Loucy (cell line): ENCODE results near the gene TVP23A.
A peak's percentile ranks its signal among the peaks of the same experiment; 100 is the strongest.

Experiments
- H2AFZ ChIP-seq: fragments of 200-600 bp; sonication (generic); 2 replicates; pipeline ENCODE4 v1.6.0; 2016; ENCODE audit warnings: antibody characterized with exemption, mild to moderate bottlenecking, low read length, moderate library complexity
- H3F3A ChIP-seq: fragments of 200-600 bp; 2 replicates; pipeline ENCODE4 v1.6.0; 2016; ENCODE audit warnings: antibody characterized with exemption, low read depth, mild to moderate bottlenecking
- H3K27me3 ChIP-seq: fragments of 200-600 bp; sonication (generic); 2 replicates; pipeline ENCODE4 v1.6.1; 2014; ENCODE audit warnings: low read length, mild to moderate bottlenecking; ENCODE audit not compliant: insufficient read depth, poor library complexity, severe bottlenecking
- H3K36me3 ChIP-seq: fragments of 200-600 bp; sonication (generic); 2 replicates; pipeline ENCODE4 v1.6.1; 2016; ENCODE audit warnings: low read length; ENCODE audit not compliant: insufficient read depth
- H3K4me1 ChIP-seq: fragments of 200-600 bp; sonication (generic); 2 replicates; pipeline ENCODE4 v1.5.1; 2014; ENCODE audit warnings: low read length, mild to moderate bottlenecking; ENCODE audit not compliant: insufficient read depth, poor library complexity, severe bottlenecking
- H3K4me2 ChIP-seq: fragments of 200-600 bp; sonication (generic); 2 replicates; pipeline ENCODE4 v1.6.0; 2014; ENCODE audit warnings: antibody characterized with exemption, low read length, low read depth, mild to moderate bottlenecking; ENCODE audit not compliant: poor library complexity, severe bottlenecking
- H3K4me3 ChIP-seq: fragments of 200-600 bp; sonication (generic); 2 replicates; pipeline ENCODE4 v1.5.1; 2014; ENCODE audit warnings: low read length, mild to moderate bottlenecking, mixed read lengths; ENCODE audit not compliant: poor library complexity, severe bottlenecking
- H3K79me2 ChIP-seq: fragments of 200-600 bp; sonication (generic); 2 replicates; pipeline ENCODE4 v1.6.1; 2014; ENCODE audit warnings: low read length; ENCODE audit not compliant: insufficient read depth
- H3K9ac ChIP-seq: fragments of 200-600 bp; sonication (generic); 2 replicates; pipeline ENCODE4 v1.6.0; 2014; ENCODE audit warnings: mild to moderate bottlenecking, low read depth, low read length, moderate library complexity; ENCODE audit not compliant: poor library complexity, severe bottlenecking
- H3K9me2 ChIP-seq: fragments of 200-600 bp; sonication (generic); replicated peaks from 2 replicates; pipeline ENCODE4 v1.6.1; 2016; ENCODE audit warnings: low read depth, low read length, mixed read lengths
- H3K9me3 ChIP-seq: fragments of 200-600 bp; sonication (generic); 2 replicates; pipeline ENCODE4 v1.6.1; 2014; ENCODE audit warnings: mild to moderate bottlenecking, antibody characterized with exemption, low read length, low read depth; ENCODE audit not compliant: insufficient read depth
- H4K20me1 ChIP-seq: fragments of 200-600 bp; sonication (generic); 2 replicates; pipeline ENCODE4 v1.6.0; 2014; ENCODE audit warnings: antibody characterized with exemption, low read length, mild to moderate bottlenecking; ENCODE audit not compliant: insufficient read depth, poor library complexity, severe bottlenecking
- EZH2phosphoT487 ChIP-seq: fragments of 200-600 bp; IDR thresholded peaks from 2 replicates; pipeline ENCODE4 v1.6.1; 2018; ENCODE audit warnings: antibody characterized with exemption, mild to moderate bottlenecking, moderate library complexity, borderline replicate concordance
- TF ChIP-seq, protein P1 (sequence below): fragments of 200-600 bp; sonication (generic); conservative IDR thresholded peaks from 2 replicates; pipeline ENCODE4 v1.5.1; 2014; ENCODE audit warnings: mild to moderate bottlenecking, antibody characterized with exemption, low read length

TVP23A gene

DNA sequence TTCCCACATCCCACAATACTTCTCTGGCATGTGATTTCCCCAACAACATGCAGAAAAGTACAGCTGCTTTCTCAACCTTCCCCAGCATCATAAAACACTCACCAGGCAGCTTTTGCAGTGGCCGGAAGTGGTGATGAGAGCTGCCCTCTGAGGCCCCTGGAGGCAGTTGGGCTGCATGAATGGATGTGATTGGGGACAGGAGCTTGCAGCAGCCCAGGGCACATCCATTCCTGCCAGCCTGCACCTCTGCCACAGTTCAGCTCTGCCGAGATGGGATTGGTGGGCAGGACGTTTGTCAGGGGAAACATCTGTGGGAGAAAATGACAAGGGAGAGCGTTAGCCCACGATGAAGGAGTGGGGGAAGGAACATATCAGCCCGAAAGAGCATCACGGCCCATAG is 55.1 kb downstream of the TVP23A start:
- Histone ChIP-seq H3K27me3 (no peaks in the 10 kb centered on the region), H3K9me2 (no peaks in the 10 kb centered on the region), H3K79me2 (no peaks in the 10 kb centered on the region), H2AFZ (no peak overlapping the region), H3K4me3 (peak overlapping the region; percentile 38), H3K36me3 (no peaks in the 10 kb centered on the region), H4K20me1 (no peaks in the 10 kb centered on the region), H3K4me1 (peaks cover 27% of the 10 kb centered on the region), H3K4me2 (peak overlapping the region; percentile 64), H3F3A (no peaks in the 10 kb centered on the region), H3K9ac (peak overlapping the region; percentile 73), H3K9me3 (no peaks in the 10 kb centered on the region)
- TF ChIP-seq, protein P1, sequence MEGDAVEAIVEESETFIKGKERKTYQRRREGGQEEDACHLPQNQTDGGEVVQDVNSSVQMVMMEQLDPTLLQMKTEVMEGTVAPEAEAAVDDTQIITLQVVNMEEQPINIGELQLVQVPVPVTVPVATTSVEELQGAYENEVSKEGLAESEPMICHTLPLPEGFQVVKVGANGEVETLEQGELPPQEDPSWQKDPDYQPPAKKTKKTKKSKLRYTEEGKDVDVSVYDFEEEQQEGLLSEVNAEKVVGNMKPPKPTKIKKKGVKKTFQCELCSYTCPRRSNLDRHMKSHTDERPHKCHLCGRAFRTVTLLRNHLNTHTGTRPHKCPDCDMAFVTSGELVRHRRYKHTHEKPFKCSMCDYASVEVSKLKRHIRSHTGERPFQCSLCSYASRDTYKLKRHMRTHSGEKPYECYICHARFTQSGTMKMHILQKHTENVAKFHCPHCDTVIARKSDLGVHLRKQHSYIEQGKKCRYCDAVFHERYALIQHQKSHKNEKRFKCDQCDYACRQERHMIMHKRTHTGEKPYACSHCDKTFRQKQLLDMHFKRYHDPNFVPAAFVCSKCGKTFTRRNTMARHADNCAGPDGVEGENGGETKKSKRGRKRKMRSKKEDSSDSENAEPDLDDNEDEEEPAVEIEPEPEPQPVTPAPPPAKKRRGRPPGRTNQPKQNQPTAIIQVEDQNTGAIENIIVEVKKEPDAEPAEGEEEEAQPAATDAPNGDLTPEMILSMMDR: no peak
- TF ChIP-seq EZH2phosphoT487: no peak

DNA sequence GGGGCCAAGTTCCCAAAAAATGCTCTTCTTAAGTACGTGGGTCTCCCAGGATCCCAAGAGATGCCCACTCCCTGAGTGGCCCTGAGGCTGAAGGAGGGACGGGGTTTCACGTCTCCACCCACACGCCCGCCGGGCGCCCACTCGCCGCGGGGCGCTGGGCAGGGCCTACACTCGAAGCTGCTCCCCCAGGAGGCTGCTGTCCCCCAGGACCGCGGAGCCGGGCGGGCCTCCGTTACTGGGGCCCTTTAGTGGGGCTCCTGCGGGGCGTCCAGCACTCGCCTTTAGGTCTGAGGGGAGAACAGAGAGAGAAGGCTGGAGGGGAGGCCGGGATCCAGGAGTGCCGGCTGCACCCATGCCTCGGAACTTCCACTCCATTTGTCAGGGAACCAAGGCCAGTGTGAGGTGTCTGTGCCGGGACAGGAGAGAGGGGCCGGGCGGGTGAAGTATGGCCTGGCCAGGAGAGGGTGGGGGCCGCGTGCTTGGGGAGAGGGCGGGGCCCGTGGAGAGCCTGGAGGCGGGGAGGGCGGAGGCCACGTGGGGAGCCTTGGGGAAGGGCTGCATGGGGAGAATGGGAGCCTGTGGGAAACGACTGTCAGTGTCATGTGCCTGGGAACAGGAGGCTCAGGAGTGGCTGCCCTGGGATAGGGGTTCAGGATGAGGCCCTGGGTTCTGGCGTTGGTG is 56.1 kb downstream of the TVP23A start:
- H3K4me1 ChIP-seq: peaks cover 27% of the 10 kb centered on the region
- H3K4me3 ChIP-seq: no peak overlapping the region
- no peaks in the 10 kb centered on the region for H4K20me1 ChIP-seq
- H3K79me2 ChIP-seq: no peaks in the 10 kb centered on the region
- H3K9ac ChIP-seq: peak overlapping the region; percentile 73
- no peaks in the 10 kb centered on the region for H3K9me3 ChIP-seq
- H3K9me2 ChIP-seq: no peaks in the 10 kb centered on the region
- H3K4me2 ChIP-seq: peak overlapping the region; percentile 64
- H3K36me3 ChIP-seq: no peaks in the 10 kb centered on the region
- TF ChIP-seq, protein P1: no peak
- TF ChIP-seq EZH2phosphoT487: no peak
- H3F3A ChIP-seq: no peaks in the 10 kb centered on the region
- no peaks in the 10 kb centered on the region for H3K27me3 ChIP-seq
- H2AFZ ChIP-seq: no peak overlapping the region

GRCh38 chr16:10761373-10761772 is 57.2 kb downstream of the TVP23A start:
- no peak for TF ChIP-seq EZH2phosphoT487
- TF ChIP-seq, protein P1: no peak
- no peak overlapping the region for H3K4me2 ChIP-seq
- no peak overlapping the region for H3K4me3 ChIP-seq
- no peaks in the 10 kb centered on the region for H3K9me3 ChIP-seq
- H3K36me3 ChIP-seq: no peaks in the 10 kb centered on the region
- no peaks in the 10 kb centered on the region for H3F3A ChIP-seq
- H3K27me3 ChIP-seq: no peaks in the 10 kb centered on the region
- no peak overlapping the region for H2AFZ ChIP-seq
- H4K20me1 ChIP-seq: no peaks in the 10 kb centered on the region
- no peak overlapping the region for H3K9ac ChIP-seq
- peaks cover 27% of the 10 kb centered on the region for H3K4me1 ChIP-seq
- no peaks in the 10 kb centered on the region for H3K79me2 ChIP-seq
- no peaks in the 10 kb centered on the region for H3K9me2 ChIP-seq
